Keratinocyte (primary cell): Measurements from ENCODE around the gene PRSS1. TPM values are rescaled to one million over a fixed set of nuclear protein-coding genes. Genes with fewer than 3 reads are reported as not detected.

Experiments used
- DNase-seq: peaks from one replicate; pipeline ENCODE4 v3.0.0-alpha.2; 2011; ENCODE audit warnings: low read depth, missing footprints, low spot score
- FAIRE-seq: peaks from 2 replicates; lab custom pipeline; 2011; peaks lifted over from hg19 to GRCh38; lab: Jason Lieb, UNC
- H2AFZ ChIP-seq: 2 replicates; pipeline ENCODE4 v1.6.0; 2012; ENCODE audit warnings: low read length, control low read depth, inconsistent platforms; ENCODE audit not compliant: control insufficient read depth
- H3K27ac ChIP-seq: 2 replicates; pipeline ENCODE4 v1.5.1; 2011; ENCODE audit warnings: low read length; ENCODE audit not compliant: control insufficient read depth, insufficient read depth
- H3K27me3 ChIP-seq: 3 replicates; pipeline ENCODE4 v1.6.0; 2011; ENCODE audit warnings: low read length; ENCODE audit not compliant: control insufficient read depth, insufficient read depth; ENCODE audit errors: extremely low read depth
- H3K36me3 ChIP-seq, 2 experiments: 2 replicates in 1 of 2; 3 replicates in 1 of 2; pipeline ENCODE4 v1.5.1; 2011; ENCODE audit warnings: low read length in 2 of 2, mild to moderate bottlenecking in 1 of 2; ENCODE audit not compliant: control insufficient read depth in 2 of 2, insufficient read depth in 2 of 2; ENCODE audit errors: extremely low read depth in 1 of 2
- H3K4me1 ChIP-seq: 3 replicates; pipeline ENCODE4 v1.5.1; 2011; ENCODE audit warnings: low read length; ENCODE audit not compliant: control insufficient read depth, insufficient read depth; ENCODE audit errors: extremely low read depth
- H3K4me2 ChIP-seq: 3 replicates; pipeline ENCODE4 v1.6.0; 2011; ENCODE audit warnings: low read depth, low read length; ENCODE audit not compliant: control insufficient read depth, insufficient read depth; ENCODE audit errors: extremely low read depth
- H3K4me3 ChIP-seq, 3 experiments: fragments of 200-600 bp in 1 of 3; sonication (generic) in 1 of 3; 2 replicates in 2 of 3; 3 replicates in 1 of 3; pipeline ENCODE4 v1.5.1; 2011 to 2016; ENCODE audit warnings: low read length in 3 of 3, mild to moderate bottlenecking in 3 of 3, control low read depth in 2 of 3, inconsistent platforms in 1 of 3, low read depth in 1 of 3, mixed read lengths in 1 of 3, mixed run types in 1 of 3, moderate library complexity in 1 of 3; ENCODE audit not compliant: control insufficient read depth in 2 of 3, insufficient read depth in 2 of 3; ENCODE audit errors: extremely low read depth in 1 of 3
- H3K79me2 ChIP-seq: 2 replicates; pipeline ENCODE4 v1.6.0; 2012; ENCODE audit warnings: low read length; ENCODE audit not compliant: control insufficient read depth, insufficient read depth
- H3K9ac ChIP-seq: 3 replicates; pipeline ENCODE4 v1.6.0; 2011; ENCODE audit warnings: low read length; ENCODE audit not compliant: control insufficient read depth, insufficient read depth; ENCODE audit errors: extremely low read depth
- H3K9me1 ChIP-seq: 3 replicates; pipeline ENCODE4 v1.6.0; 2011; ENCODE audit warnings: low read length; ENCODE audit not compliant: control insufficient read depth, insufficient read depth; ENCODE audit errors: extremely low read depth
- H3K9me3 ChIP-seq: 2 replicates; pipeline ENCODE4 v1.5.1; 2012; ENCODE audit warnings: low read depth, low read length; ENCODE audit not compliant: control insufficient read depth
- H4K20me1 ChIP-seq: 3 replicates; pipeline ENCODE4 v1.6.0; 2011; ENCODE audit warnings: low read length; ENCODE audit not compliant: control insufficient read depth, insufficient read depth; ENCODE audit errors: extremely low read depth
- EZH2 ChIP-seq: IDR thresholded peaks from one replicate; pipeline ENCODE4 v1.6.1; 2012; ENCODE audit warnings: inconsistent platforms, mild to moderate bottlenecking, low read length, moderate library complexity
- dilution Hi-C: fragments of 300-500 bp; cut with MboI; formaldehyde crosslinking; loops from one replicate; pipeline ENCODE4 v1.7.0; 2020; ENCODE audit warnings: low sequenced_read_pairs; ENCODE audit not compliant: extremely low pct_ligation_motif_present
- polyA plus RNA-seq, 5 experiments: library from polyadenylated mRNA; depleted of rRNA in 3 of 5; stranded (reverse) in 3 of 5; stranded (forward) in 1 of 5; unstranded in 1 of 5; fragments of >200 nt; gene quantifications; 1 replicate in 1 of 5; 2 replicates in 3 of 5; 3 replicates in 1 of 5; pipeline versions ENCODE4 v1.2.1 to v1.2.3, GENCODE V29; 2011 to 2012; ENCODE audit warnings: missing spikeins in 2 of 5, low read depth in 1 of 5, low replicate concordance in 1 of 5
- TF ChIP-seq, protein P1 (sequence below), 3 experiments: IDR thresholded peaks in 1 of 3; conservative IDR thresholded peaks in 1 of 3; optimal IDR thresholded peaks in 1 of 3; 2 replicates in 2 of 3; 3 replicates in 1 of 3; pipeline versions ENCODE3 to v1.5.1; 2011; ENCODE audit warnings: low read length in 3 of 3, mild to moderate bottlenecking in 3 of 3, moderate library complexity in 2 of 3, control low read depth in 1 of 3, inconsistent platforms in 1 of 3; ENCODE audit not compliant: insufficient read depth in 2 of 3; ENCODE audit errors: extremely low read depth in 1 of 3

PRSS1 gene
- polyA plus RNA-seq, 1 donor (not counting 4 experiments of a cell fraction or from before 2014, with no cell fraction given), result not detected

DNA sequence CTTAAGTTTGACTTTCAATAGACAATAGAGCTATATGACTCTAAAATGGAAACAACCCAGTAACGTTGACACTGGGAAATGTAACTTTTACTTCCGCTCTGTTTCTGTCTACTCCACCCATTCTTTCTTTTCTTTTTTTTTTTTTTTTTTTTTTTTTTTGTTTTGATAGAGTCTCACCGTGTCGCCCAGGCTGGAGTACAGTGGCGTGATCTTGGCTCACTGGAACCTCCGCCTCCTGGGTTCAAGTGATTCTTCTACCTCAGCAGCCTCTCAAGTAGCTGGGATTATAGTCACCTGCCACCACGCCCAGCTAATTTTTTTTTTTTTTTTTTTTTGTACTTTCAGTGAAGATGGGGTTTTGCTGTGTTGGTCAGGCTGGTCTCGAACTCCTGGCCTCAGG is 35.4 kb downstream of the PRSS1 start:
- H3K4me2 ChIP-seq, result no peak overlapping the region
- no peaks in the 10 kb centered on the region for H3K27me3 ChIP-seq
- H4K20me1 ChIP-seq, result no peaks in the 10 kb centered on the region
- no peak overlapping the region for H3K27ac ChIP-seq
- H2AFZ ChIP-seq, result no peak overlapping the region
- no peak for DNase-seq
- H3K79me2 ChIP-seq, result no peaks in the 10 kb centered on the region
- dilution Hi-C loops, result no loop called here
- no peaks in the 10 kb centered on the region for H3K9me1 ChIP-seq
- H3K4me3 ChIP-seq, result no peak overlapping the region
- no peak for FAIRE-seq
- H3K36me3 ChIP-seq, result no peaks in the 10 kb centered on the region
- H3K4me1 ChIP-seq, result no peaks in the 10 kb centered on the region
- H3K9ac ChIP-seq, result no peak overlapping the region
- H3K9me3 ChIP-seq, result no peaks in the 10 kb centered on the region
- no peak for TF ChIP-seq EZH2

DNA sequence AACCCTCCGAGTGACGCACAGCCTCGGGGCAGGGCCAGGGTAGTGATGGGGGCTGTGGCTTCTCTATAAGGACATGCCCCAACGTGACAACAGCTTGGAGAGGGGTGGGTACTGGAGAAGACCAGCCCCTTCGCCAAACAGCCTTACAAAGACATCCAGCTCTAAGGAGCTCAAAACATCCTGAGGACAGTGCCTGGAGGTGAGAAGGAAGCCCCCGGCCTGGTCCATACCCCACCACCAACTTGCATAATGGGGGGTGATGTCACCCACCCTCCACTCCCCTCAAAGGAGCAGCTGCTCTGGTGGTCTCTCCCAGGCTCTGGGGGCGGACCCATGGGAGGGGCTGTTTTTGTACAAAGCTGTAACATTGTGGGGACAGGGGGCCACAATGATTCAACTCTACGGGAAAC is 36.6 kb downstream of the PRSS1 start:
- Histone ChIP-seq H3K4me2 (no peak overlapping the region), H3K27me3 (no peaks in the 10 kb centered on the region), H4K20me1 (no peaks in the 10 kb centered on the region), H3K4me1 (no peaks in the 10 kb centered on the region), H3K79me2 (no peaks in the 10 kb centered on the region), H3K9me1 (no peaks in the 10 kb centered on the region), H3K4me3 (no peak overlapping the region), H3K36me3 (no peaks in the 10 kb centered on the region), H3K9ac (no peak overlapping the region), H2AFZ (no peak overlapping the region), H3K27ac (no peak overlapping the region), H3K9me3 (no peaks in the 10 kb centered on the region)
- dilution Hi-C loops, result no loop called here
- FAIRE-seq (no peak), DNase-seq (no peak)
- TF ChIP-seq, protein P1, sequence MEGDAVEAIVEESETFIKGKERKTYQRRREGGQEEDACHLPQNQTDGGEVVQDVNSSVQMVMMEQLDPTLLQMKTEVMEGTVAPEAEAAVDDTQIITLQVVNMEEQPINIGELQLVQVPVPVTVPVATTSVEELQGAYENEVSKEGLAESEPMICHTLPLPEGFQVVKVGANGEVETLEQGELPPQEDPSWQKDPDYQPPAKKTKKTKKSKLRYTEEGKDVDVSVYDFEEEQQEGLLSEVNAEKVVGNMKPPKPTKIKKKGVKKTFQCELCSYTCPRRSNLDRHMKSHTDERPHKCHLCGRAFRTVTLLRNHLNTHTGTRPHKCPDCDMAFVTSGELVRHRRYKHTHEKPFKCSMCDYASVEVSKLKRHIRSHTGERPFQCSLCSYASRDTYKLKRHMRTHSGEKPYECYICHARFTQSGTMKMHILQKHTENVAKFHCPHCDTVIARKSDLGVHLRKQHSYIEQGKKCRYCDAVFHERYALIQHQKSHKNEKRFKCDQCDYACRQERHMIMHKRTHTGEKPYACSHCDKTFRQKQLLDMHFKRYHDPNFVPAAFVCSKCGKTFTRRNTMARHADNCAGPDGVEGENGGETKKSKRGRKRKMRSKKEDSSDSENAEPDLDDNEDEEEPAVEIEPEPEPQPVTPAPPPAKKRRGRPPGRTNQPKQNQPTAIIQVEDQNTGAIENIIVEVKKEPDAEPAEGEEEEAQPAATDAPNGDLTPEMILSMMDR (optimal IDR thresholded peaks at IDR 0.05 in 1 of 3, IDR thresholded peaks at IDR 0.05 in 1 of 3, conservative IDR thresholded peaks at IDR 0.05 in 1 of 3; ENCODE audit: extremely low read depth in 1 of 3, insufficient read depth in 2 of 3, low read length in 3 of 3), result no peak
- TF ChIP-seq EZH2, result no peak
